ENCODE data around the gene PHLDB1.
A peak's percentile ranks its signal among the peaks of the same experiment; 100 is the strongest.
"Not testable (repeated sequence)": the region's sequence is repeated elsewhere in the genome, so short reads cannot be mapped to it uniquely, and the experiment has no call there.

Gene PHLDB1

DNA sequence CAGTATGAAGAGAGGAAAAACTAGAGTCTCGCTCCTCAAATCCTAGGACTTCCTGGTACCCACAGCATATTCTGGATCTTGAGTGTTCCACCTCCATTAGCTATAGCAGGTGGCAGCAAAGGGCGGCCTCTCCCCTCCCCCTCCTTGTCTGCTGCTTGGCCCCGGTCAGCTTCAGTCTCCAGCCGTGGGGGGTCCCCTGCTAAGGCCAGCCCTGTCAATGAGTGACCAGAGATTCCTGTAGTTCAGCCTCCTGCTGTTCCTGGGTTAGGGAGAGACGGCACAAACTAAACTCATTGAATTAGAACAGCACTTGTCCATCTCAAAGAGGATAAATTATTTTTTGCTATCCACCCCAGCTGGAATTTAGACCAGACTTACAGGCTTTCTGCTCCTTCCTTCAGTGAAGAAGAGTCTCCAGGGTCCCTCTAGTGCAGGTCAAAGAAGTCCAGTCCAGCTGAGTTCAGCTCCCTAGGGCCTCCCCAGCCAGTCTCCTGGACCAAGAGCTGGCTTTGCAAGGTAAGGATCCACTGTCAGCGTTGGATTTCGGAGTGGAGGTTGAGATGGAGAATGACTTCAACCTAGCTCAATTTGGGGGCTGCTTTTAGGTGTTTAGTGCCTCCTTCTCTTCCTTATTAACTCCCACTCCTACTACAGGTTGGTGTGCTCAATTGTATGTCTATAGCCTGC is 1.1 kb upstream of the PHLDB1 start:
- no peak for DNase-seq

GRCh38 chr11:118606844-118607228 is 579 bp upstream of the PHLDB1 start:
- no peak for DNase-seq

DNA sequence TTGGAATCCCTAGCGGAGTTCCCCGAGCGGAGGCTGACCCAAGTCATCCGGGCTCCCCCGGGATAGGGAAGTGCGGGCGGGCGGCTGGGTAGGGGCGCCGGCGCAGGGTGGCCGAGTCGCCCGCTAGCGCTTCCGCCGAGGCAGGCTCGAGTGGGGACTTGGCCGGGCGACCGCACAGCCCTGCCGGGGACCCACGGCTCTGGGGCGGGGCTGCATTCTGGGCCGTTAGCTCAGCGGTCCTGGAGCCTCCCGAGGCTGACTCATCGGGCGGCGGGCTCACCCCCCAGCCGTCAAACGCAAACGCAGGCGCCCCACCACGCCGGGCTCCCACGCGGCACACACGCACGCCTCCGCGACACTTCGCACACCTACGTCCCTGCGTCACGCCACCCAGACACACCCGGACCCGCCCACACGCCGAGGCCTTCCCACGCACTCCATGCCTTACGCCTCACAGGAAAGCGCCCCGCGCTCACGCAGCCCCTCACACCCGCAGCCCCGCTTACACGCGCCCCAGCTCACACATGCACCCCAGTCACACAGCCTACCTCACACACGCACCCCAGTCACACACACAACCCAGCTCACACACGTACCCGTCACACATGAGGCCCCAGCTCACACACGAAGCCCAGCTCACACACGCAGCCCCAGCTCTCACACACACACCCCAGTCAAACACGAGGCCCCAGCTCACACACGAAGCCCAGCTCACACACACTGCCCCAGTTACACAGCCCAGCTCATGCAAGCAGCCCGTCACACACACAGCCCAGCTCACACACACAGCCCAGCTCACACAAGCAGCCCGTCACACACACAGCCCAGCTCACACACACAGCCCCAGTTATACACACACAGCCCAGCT is 1.2 kb downstream of the PHLDB1 start:
- DNase-seq = no peak

DNA sequence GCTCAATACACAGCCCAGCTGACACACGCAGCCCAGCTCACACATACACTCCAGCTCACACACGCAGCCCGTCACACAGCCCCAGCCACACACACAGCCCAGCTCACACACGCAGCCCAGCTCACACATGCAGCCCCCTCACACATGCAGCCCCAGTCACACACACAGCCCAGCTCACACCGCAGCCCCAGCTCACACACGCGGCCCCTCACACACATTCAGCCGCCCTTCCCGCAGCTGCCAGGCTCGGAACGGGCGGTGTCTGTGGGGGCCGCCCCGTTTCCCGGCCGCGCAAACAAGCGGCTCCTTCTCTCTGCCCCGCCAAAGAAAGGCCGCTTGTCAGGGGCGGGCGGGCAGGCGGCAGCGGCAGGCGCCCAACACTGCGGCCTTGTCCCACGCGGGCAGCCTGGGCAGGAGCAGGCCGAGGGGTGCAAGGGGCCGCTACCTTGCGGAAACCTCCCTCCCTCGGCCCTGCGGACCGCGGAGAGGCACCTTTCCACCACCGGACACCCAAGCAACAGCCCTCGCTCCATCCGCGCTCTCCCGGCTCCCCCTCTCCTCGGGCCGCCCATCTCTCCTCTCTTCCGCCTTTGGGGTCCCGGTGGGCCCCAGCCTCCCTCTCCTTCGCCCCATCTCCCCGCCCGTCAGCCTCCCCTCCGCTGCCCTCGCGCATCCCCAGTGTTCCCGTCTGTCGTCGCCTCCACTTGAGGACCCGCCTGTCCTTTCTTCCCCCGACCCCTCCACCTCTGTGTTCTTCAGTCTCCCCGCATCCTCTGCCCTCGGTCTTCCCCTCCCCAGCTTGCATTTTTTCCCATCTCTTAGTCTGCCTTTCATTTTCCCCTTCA is 2.2 kb downstream of the PHLDB1 start:
- no peak for DNase-seq

- DNase-seq = no peak
Observed at GRCh38 chr11:118610225-118610772, 2.9 kb downstream of the PHLDB1 start.

DNA sequence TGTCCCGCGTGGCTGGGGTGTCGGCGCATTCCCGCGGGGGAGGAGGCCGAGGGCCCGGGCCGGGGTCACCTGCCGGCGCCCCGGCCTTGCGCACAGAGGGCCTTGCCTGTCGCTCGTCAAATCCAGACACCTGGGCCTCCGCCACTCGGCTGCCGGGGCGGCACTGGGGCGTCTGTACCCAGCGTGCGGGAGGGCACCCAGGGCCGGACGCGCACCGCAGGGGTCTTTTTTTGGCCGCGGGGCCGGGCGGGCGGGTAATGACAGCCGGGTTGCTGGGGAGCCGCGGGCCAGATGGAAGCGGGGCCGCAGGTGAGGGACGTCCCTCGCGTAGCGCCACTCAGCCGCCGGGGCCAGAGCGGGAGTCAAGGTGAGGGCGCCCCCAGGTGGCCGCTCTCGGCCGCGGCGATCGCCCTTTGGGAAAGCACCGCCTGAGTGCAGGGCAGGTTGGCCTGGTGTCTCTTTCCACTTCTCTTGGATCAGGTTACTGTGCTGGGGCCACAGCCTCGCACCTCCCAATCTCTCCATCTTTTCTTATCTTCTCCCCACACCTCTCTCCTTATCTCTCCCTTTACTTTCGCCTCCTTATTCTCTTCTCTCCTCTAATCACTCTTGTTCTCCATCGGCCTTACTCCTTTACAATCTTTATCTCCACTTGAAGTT is 3.5 kb downstream of the PHLDB1 start:
- no peak for DNase-seq

DNA sequence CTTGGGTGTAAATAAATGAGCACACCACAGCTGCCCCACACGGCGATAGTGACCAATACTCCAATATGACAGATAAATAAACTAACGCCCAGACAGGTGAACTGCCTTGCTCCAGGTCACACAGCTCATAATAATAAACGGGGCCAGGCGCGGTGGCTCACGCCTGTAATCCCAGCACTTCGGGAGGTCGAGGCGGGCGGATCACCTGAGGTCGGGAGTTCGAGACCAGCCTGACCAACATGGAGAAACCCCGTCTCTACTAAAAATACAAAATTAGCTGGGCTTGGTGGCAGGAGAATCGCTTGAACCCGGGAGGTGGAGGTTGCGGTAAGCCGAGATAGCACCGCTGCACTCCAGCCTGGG is 4.0 kb downstream of the PHLDB1 start:
- DNase-seq = not testable (repeated sequence)

- DNase-seq = no peak
Observed at GRCh38 chr11:118612378-118612777, 5.0 kb downstream of the PHLDB1 start.

DNA sequence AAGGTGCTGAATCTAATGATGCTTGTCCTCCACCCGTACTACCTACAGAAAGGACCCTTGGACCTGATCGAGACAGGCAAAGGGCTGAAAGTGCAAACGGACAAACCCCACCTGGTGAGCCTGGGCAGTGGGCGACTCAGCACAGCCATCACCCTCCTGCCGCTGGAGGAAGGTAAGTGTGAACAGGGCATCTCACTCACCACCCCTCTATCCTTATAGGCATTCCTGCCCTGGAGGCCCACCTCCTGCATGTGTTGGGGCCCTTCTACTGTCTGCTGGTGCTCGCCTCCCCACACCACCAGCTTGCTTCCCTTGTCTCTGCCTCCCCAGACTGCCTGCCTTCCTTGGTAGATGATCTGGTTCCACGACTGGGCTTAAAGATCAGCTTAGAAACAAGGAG is 7.1 kb downstream of the PHLDB1 start:
- no peak for DNase-seq

DNA sequence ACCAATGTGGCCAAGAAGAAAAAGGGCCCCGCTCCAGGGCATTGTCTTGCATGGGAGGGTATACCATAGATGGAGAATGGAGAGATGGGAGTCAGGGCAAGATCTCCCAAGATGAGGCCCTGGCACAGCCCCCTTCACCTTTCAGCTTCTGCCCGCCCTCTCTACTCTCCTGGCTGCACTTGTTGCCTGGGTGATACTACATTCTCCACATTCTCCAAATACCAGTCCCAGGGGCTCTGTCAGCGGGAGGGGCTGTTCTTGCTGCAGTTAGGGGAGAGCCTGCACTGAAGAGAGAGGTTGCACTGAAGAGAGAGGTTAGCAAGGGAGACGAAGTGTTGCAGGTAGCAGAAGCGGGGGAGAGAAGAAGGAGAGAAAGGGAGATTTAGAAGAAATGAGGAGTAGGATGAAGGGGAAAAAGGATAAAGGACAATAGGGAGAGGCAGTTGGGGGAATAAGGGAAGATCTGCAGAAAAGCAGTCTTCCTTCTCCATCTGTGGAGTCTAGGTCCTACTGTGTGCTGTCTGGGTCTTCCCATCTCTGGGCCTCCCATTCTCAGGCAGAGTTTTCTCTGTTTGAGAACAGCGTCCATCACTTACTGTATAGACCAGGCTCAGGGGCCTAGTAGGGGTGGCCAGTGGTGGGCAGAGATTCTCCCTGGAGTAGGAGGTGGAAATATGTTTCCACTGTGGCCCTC is 8.0 kb downstream of the PHLDB1 start:
- no peak for DNase-seq

DNA sequence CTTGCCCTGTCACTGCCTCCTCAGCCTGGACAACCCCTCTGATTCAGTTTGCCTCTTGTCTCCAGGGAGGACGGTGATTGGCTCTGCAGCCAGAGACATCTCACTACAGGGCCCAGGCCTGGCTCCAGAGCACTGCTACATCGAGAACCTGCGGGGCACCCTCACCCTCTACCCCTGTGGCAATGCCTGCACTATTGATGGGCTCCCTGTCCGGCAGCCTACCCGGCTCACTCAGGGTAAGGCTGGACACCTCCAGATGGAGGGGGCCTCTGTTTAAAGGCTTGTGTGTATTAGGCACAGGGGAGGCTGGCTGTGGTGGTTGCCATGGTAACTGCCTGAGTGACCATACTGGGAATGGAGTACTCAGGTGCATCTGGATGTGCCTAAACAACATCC is 8.6 kb downstream of the PHLDB1 start:
- DNase-seq = no peak

- no peak for DNase-seq
Observed at GRCh38 chr11:118618115-118618990, 10.9 kb downstream of the PHLDB1 start.

GRCh38 chr11:118618991-118619375 is 11.6 kb downstream of the PHLDB1 start:
- DNase-seq = no peak

DNA sequence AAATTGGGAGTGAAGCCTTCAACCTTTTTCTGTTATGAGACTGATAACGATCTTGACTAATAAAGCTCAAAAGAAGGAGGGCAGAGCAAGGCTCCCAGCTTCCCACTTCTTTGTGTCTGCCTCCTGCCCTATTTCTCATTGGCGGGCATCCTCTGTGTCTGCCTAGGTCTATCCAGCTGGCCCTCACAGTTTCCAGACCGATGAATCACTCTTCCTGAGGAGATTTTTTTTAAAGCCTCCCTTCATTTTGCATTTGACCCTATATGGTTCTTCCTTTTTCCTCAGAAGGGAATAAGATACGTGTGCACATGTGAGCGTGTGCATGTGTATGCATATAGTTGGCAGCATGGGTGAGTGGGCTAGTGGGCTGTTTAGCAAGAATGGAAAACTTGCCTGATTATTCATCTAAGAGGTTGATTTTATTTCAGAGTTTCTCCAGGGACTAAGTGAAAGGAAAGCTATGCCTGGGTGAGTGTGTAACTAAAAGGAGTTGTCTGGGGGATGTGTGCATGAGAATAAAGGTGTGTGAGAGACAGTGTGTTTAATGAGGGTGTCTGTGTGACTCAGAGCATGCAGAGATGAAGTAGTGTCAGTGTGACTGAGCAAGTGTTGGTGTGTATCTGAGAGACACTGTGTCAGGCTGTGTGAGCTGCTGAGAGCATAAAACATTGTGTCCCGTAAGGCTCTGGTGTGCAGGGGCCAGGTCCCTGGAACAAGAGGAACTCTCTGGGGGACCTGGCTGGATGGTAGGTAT is 12.2 kb downstream of the PHLDB1 start:
- peak; percentile 65 for DNase-seq

DNA sequence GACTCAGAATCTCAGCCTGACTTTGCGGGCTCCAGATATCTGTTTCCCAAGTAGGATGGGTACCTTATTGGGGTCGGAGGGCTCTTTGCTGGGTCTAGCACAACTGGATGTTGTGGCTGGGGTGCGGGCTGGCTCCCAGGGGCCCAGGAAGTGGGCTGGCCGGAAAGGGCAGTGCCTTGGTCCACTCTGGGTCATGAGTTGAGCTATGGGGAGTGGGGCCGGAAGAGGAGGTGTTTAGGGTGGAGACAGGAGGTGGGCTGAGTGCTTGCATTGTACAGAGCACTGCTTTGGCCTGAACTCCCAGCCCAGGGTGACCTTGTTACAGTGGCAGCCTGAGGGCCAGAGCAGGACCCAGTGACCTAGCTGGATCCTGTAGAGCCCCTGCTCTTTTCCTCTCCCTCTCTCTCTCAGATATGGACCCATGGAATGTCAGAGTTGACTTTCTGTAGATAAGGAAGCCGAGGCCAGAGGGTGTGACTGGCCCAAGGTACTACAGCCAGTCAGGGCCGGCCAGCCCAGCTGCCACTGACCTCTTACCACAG is 13.2 kb downstream of the PHLDB1 start:
- DNase-seq = no peak

- peak; percentile 67 for DNase-seq
Observed at GRCh38 chr11:118621071-118621783, 13.8 kb downstream of the PHLDB1 start.

DNA sequence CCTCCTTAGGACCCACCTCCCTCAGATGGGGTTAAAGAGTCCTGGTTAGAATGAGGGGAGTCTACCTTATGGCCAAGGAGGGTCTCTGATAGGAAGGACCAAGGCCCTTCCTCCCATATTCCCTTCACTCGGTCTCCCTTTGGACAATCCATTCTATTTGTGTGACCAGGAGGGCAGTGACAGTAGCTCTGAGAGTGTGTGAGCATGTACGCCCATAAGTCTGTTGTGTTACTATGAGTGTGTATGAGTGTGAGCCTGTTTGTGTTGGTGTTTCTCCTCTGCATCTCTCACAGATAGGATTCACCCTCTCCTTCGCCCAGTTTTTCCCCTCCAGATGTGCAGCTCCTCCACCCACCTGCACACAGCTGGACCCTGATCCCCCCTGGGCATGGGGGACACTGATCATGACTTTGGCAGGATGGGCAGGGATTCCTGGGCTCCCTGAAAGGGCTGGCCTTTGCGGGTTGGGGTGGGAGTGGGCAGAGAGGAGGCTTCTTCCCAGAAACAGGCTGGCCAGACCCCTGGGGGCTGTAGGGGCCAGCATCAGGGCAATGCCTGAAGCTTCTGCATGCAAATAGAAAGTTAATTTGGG is 14.5 kb downstream of the PHLDB1 start:
- DNase-seq = no peak

GRCh38 chr11:118622376-118623268 is 15.2 kb downstream of the PHLDB1 start:
- DNase-seq = peak; percentile 28
